CD4-positive, alpha-beta T cell treated with Interleukin-4 for 4 hours (primary cell): ENCODE results near the gene NEFH.

ENCODE experiments used
- DNase-seq: peaks from one replicate; pipeline ENCODE4 v3.0.0-alpha.2; 2020

NEFH gene

DNA sequence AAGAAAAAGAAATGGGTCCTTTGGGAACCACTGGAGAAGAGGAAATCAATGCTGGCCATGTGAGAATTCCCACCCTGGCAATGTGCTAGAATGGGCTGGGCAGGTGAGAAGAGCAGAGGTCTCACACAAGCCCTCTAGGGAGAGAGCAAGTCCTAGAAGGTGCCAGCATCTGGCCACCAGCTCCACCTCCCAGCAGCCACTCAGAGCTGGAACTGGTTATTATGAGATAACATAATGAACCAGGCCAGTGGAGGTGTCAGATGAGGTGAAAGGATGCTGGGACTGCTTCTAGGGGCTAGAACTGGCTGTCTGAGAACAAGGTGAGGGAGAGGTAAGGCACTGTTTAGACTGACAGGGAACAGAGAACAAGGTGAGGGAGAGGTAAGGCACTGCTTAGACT, 29.3 kb downstream of the NEFH start:
- DNase-seq: no peak

DNA sequence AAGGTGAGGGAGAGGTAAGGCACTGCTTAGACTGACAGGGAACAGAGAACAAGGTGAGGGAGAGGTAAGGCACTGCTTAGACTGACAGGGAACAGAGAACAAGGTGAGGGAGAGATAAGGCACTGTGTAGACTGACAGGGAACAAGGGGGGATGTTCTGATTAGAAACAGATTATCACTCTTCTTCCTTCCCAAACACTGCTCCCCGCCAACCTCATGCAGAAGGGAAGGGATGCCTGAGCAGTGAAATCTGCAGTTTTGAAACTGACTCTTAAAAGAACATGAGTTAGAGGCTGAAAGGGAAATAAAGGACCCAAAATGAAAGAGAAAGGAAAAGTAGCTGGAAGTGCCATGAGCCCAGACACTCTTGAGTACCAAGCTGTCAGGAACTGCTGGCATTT, 29.8 kb downstream of the NEFH start:
- DNase-seq: no peak

DNA sequence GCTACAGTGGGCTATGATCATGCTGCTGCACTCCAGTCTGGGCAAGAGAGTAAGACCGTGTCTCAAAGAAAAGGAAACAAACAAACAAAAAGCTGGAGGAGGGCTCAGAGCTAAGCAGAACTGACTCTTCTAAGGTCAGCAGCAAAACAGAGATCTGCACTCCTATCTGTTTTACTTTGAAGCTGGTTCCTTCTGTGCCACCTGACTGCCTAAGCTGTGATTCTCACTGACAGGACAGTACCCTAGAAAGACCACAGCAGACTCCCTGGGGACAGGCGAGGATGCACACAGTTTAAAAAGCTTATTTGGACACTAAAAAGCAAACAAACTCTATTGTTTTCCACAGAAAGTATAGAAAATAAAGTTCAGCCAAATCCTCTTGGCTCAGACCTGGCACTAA, 30.5 kb downstream of the NEFH start:
- DNase-seq: no peak

DNA sequence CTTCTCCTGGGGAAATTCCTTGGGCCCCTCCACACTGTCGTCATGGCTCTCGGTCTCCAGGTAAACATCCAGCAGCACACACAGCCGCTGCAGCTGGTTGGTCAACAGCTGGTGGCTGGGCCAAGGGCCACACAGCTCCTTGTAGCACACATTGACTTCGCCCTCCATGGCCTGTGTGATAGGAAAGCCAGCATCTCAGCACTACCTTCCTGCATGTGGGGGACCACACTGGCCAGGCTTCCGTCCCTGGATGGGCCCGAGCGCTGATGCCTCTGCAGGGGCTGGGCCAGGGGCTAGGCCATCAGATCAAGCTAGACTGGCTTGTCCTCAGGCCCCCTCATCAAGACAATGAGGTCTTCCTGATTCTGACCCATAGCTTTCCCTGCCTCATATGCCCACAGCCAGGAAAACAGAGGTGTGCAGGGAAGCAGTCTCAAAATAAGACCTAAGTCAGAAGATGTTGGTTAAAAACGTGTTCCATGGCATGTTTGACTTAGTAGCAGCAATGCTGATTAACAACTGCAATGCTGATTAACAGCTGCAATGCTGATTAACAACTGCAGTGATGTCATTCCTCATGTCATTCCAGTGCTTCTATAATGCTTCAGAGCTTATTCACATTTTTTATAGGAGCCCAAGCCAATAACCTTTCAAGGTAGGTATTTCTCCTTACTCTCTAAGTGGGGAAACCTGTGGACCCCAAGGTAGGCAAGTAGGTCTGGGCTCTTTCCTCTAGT, 31.3 kb downstream of the NEFH start:
- no peak for DNase-seq

DNA sequence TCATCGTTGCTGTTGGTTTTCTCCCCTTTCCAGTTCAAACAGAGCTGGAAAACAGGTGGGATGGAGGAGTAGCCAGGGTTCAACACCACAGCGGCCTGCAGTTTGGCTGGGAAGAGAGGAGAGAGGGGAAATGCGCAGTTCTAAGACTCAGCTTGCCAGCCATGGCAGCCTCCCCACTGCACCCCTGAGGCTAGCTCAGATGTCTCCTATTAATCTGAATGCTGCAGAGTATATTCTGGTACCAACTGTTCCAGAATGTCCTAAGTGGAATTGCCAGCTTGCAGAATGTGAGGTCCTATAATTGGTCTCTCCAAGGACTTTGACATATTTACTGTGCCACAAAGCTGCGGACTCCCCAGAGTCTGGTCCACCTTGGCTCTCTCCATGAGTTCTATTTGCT, 32.0 kb downstream of the NEFH start:
- DNase-seq: no peak

DNA sequence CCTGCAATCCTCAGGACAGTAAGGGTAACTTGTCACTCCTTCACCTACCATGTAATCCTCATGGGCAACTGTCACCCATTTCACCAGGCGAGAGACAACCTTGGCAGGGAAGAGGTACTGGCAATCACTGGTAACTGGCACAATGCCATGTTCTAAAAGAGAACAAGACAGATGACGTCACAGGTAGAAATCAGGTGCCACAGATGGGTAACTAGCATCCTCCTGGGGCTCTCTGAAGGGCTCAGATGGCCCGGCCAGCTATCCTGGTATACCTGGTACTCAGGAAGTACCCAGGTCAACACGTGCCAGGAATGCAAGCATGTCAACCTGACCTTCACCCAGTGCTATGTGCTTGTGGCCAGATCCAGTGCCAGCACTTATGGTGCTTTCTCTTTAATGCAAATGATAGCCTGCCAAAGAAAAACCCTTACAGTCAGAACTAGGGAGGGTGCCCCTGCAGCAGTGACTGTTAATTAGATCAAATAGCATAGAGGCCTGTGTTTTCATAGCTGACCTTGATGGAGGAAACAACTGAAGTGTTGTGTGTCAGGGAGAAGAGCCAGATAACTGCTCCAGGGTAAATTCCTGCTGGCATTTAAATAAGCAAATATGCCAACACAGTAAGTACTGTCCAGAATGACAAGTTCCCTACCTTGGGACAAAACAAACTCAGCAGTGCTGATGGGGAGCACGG, 37.3 kb downstream of the NEFH start:
- DNase-seq: no peak

DNA sequence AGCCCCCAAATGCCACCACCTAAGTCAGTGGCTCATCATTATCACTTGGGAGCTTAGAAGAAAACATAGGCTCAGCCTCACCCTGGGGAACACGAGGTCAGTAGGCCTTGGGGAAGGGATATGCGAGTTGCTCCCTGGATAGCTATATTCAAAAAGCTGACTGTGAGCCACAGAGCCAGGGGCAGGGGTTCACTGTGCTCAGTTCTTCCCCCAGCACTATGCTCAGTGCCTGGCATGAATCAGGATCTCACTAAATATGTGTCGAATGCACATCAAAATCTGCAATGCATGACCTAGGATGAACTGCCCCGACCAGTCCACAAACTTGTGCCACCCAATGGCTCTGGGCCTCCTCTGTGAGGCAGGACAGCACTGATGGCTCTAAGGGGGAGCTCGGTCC, 38.4 kb downstream of the NEFH start:
- no peak for DNase-seq

DNA sequence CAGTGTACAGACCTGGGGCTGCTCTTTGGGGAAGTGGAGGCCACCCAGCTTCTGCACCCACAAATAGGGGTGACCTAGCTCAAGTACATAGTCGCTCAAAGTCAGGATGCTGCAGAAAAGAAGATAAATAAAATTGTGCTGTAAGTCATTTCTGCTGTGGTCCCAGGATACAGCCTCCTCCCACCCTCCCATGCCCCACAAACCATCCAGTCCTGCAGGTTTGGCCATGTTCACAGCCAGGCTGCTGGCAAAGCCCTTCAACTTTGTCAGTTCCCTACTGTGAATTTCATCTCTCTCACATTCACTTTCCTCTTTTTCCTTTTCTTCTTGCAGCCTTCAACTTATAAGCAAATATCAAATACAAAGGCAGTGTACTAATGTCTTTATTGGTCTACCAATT, 40.0 kb downstream of the NEFH start:
- DNase-seq: no peak

DNA sequence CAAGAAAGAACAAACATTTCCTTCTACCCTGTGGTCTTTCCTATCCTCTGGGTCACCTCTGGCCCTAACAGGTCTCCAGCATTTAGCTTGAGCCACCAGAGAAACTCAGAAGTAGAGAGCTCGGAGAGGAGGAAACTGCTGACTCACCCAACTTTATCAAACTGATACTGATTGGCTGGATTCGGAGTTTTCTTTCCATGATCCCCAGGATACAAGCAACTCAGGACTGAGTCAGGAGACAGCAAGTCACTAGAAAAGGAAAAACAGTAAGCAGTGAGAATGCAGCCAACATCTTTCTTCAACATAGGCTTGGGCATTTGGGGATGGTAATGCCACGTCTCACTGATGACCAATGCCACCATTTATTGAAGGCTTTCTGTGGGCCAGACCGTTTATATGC, 40.8 kb downstream of the NEFH start:
- DNase-seq: no peak

DNA sequence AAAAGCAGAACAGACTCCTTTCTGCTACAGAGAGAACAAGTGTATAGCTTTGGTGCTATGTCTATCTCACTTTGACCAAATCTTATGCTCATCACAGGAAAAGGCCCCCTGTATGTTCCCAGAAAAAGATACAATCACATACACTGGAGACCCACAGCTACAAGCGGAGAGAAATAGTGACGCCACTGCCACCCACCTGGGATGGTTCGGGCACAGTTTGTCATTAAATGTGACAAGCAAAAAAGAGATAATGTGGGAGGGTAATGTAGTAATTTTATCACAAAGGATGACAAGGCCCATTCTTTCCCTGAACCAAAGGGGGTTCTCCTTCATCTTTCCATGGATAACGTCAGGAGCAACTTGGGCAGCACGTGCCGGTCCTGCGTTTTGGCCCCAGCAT, 41.5 kb downstream of the NEFH start:
- DNase-seq: no peak

DNA sequence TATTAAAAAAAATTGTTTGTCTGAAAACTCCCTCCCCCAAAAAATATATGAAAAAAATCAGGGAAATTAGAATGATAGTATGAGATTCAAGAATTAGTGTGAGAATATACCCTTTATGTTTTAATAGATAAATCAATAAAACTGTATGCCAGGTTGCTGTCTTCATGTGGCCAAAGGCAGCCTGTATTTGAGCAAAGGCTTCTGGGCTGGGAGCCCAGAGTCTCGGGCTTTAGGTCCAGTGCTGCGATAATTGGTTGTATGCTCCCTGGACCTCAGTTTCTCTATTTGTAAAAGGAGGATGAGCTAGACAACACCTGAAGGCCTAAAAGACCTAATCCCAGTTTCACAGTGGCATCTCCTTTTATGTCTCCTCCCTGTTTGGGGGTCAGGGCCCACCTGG, 43.7 kb downstream of the NEFH start:
- no peak for DNase-seq

DNA sequence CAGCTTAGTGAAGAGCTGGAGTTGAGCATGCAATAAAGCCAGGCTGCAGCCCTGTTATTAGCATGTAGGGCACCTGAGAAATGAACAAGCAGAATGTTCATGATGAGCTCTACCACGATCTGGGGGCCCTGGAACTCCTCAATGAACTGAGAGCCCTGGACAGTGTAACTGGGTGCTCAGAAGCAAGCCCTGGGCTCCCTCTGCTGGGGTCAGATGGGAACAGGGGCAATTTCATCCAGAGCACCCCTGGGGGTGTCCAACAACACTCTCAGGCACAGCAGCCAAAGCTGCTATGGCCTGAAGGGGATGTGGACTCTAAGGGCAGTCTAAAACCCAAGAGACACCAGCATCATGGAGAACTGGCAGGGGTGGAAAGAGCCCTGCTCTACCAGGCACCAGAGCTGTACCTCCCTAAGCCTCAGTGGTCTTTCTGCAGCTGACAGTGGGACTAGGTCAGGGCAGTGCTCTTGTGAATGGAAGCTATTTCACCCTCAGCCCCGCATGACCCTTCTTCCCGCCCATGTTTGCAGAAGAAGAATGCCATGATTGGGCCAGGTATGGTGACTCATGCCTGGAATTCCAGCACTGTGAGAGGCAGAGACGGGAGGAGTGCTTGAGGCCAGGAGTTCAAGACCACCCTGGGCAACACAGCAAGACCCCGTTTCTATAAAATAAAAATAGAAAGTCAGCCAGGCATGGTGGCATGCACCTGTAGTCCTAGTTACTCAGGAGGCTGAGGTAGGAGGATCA, 44.6 kb downstream of the NEFH start:
- no peak for DNase-seq

DNA sequence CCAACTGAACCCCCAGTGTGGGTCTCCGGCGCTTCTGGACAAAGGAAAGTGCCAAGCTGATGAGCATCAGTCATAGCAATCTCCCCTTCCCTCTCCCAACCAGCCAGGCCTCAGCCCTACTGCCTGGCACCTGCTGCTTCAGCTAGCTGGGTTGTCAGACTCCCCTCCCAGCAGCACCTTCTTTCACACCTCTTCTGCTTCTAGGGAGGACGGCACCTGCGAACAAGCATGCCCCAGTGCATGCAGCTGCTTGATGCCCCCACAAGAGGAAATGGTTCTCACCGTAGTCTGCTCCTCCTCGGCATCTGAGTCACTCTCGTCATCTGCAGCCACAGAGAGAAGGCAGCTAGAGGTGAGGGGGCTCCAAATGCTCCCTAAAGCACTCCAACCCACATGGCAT, 48.1 kb downstream of the NEFH start:
- DNase-seq: peak; percentile 4

DNA sequence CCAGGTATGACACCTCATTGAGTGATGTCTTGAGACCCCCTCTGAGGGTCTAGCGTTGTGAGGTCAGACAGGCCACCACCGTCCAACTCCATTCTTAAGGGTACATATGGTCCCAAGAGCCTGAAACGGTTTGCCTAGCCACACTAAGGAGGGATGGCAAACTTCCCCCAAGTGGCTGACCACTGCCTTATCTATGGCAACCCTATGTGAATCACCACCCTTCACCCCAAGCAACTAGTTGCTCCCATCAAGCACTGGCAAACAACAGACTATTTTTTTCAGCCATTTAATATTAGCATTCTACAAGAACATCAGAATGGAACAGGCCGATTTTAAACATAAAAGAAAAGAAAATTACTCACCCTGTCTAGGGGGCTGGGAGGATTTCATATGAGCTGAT, 50.7 kb downstream of the NEFH start:
- no peak for DNase-seq

DNA sequence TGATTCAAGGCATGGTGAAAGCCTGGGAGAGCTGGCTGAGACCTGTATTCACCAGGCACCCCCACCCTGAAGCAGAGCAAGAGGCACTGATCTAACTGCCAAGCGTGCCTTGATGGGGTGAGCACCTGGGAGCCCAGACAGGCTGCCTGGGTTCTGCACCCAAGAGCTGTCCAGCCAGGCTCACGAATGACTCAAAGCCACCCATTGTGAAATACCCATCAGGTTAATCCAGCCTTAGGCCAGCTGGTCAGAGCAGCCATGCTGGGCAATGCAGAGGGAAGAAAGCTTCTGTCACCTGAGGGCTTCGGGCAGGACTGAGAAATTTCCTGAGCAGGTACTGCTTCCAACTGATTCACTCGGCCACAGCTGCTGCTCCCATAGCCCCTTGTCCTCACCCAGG, 51.4 kb downstream of the NEFH start:
- DNase-seq: no peak

DNA sequence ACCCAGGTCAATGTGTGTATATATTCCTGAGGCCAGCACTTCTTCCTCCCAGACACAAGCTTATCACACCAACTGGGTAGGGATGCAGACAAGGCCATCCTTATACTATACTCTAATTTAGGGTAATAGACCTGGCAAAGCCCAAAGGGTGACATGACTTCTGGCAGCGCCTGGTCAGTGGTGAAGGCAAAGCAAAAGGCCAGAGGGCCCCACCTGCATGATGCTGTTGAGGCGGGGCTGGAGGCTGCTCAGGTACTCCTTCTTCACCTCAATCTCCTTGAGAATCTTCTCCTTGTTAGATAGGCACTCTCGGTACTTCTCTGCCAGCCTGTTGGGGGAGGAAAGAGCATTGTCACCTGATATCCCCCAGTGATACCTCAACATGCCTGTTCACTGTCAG, 56.4 kb downstream of the NEFH start:
- DNase-seq: no peak

DNA sequence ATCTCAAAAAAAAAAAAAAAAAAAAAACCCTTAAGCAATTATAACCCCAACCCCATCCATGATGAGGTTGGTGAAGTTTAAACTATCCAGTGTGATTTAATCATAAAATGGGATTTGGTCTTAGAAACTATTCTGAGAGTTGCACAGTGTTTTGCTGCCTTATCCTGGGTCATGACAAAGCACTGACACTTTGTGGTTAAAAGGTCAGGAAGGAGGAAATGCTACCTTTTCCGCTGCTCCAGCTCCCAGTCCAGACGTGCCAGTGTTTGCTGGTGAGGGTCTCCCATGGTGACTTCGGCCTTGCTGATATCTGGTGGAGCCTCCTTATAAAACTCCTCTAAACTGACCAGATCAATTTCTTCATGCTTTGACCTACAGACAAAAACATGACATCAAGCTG, 59.1 kb downstream of the NEFH start:
- DNase-seq: no peak
